ELF-1 (cell line): ENCODE results near the gene ADRA1B.
"Not testable (repeated sequence)": the region's sequence is repeated elsewhere in the genome, so short reads cannot be mapped to it uniquely, and the experiment has no call there.

ENCODE experiments used
- DNase-seq: peaks from one replicate; pipeline ENCODE4 v3.0.0-alpha.2; 2016; ENCODE audit warnings: low read depth, low spot score

The ADRA1B gene

DNA sequence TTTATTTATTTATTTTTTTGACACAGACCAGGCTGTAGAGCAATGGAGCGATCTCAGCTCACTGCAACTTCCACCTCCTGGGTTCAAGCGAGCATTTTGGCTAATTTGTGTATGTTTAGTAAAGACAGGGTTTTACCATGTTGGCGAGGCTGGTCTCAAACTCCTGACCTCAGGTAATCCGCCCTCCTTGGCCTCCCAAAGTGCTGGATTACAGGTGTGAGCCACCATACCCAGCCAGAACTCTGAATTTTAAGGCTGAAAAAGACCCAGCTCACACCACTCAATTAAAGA is 49.5 kb downstream of the ADRA1B start:
- not testable (repeated sequence) for DNase-seq

DNA sequence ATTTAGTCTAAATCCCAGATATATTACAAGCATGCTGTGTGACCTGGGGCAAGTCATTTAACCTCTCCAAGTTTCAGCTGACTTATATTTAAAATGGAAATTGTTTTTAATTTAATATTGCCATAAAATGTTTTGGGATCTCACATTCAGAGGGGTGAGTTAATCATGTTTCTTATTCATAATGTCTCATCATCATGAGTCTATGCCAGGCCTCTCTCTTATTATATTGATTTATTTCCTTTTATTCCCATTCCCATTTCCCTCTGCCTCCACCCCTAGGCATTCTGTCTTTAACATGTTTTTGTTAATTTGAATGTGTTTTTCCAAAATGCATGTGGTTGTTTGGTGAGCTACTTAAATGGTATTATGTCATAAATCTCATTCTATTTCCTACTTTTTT is 53.7 kb downstream of the ADRA1B start:
- no peak for DNase-seq

DNA sequence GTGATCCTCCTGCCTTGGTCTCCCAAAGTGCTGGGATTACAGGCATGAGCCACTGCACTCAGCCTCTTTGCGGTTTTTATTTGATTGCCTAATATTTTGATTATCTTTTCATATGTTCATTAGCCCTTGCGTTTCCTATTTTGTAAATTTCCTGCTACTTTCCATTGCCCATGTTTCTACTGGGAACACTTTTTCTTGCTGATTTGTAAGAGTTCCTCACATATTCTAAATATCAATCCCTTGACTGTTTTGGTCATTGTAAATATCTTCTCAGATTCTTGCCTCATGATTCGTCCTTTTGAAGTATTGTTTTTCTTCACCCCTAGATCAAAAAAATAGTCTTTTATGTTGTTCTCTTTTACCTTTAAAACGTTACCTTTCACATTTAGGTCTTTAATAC is 54.8 kb downstream of the ADRA1B start:
- DNase-seq, result no peak

DNA sequence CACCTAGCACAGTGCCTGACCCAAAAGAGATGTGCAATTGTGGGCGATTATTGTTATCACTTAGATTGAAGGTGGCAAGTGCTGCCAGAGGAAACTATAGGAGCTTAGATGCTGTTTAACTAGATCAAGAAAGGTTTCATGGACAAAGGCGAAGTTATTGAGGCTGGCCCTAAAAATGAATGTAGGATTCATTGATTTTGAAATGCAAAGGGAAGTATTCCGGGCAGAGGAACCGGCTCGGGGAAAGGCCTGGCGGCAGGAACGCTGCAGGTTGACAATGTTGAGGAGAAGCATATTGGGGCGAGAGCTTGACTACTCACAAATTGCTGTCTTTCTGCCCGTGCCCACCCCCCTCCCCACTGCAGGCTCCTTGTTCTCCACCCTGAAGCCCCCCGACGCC is 55.2 kb downstream of the ADRA1B start:
- no peak for DNase-seq

DNA sequence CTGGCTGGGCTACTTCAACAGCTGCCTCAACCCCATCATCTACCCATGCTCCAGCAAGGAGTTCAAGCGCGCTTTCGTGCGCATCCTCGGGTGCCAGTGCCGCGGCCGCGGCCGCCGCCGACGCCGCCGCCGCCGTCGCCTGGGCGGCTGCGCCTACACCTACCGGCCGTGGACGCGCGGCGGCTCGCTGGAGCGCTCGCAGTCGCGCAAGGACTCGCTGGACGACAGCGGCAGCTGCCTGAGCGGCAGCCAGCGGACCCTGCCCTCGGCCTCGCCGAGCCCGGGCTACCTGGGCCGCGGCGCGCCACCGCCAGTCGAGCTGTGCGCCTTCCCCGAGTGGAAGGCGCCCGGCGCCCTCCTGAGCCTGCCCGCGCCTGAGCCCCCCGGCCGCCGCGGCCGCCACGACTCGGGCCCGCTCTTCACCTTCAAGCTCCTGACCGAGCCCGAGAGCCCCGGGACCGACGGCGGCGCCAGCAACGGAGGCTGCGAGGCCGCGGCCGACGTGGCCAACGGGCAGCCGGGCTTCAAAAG is 55.7 kb downstream of the ADRA1B start:
- no peak for DNase-seq

DNA sequence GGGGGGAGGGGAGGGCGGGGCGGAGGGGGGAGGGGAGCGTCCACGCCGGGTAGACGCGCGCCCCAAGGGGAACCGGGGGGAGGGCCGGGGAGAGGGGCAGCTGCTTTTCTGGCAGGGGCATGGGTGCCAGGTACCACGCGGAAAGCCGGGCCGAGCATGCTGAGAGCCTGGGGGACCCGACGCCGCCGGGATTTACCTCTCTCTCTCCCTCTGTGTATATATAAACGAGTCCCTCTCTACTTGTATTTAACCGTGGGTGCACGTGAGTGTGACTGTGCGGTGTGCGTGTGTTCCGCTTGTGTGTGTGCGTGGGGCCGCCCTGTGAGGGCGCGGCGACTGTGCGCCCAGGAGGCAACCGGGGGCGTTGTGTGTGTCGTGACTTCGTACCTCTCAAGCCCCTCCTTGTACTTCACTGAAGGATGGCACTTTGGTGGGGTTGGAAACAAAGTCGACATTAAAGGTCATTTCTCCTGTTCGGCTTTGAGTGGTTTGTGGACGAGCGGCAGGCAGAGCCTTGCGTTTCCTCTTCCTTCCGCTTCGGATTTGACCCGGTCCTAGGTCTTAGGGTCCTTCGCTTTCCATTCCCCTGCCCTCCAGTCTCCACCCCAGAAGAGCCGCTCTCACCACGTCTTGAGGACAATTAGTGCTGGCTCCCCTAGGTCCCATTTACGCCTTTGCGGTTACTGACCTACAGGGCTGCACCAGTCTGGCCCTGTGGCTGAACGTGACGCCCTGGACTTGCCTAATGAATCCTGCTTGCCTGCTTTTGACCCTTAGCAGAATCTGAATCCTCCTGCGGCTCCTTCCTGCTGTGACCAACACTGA is 56.5 kb downstream of the ADRA1B start:
- DNase-seq, result no peak

DNA sequence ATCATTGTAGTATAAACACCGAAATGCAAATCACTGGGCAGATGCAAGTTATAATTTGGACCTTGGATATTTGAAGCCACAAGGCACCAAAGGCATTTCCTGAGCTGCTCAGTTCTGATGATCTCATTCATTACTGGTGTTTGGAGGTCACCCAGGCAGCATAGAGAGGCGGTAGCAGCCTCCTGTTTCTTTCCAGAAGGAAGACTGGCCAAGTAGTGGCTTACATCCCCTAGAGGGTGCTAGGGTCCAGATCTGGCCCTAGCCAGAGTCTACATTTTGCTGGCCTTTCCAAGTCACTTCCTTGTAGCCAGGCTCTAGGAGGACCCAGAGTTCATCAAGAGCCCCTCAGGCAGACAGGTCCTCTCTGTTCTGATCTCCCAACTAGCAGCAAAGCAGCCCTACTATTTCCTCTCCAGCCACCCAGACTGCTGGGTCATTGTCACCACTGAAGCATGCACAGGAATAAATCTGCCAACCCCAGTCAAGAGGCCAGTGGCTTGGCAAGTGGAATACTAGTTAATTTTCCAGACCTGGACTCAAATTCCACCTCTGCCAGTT is 59.3 kb downstream of the ADRA1B start:
- DNase-seq, result peak; percentile 34

DNA sequence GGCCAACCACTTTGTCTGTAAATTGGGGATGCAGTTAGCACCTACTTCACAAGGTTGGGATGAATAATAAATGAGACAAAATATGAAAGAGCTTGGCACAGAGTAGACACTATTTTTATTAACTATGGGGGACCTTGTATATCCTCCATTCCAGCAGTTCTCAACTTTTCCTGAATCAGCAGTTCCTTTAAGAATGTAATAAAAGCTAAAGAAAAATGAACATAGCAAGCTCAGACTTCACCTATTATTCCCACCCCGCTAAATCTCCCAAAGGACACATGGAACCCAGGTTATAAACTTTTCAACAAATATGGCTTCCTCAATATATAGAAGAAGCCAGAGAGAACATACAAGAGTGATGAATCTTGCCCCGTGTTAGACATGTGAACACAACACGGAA is 60.6 kb downstream of the ADRA1B start:
- DNase-seq, result no peak

DNA sequence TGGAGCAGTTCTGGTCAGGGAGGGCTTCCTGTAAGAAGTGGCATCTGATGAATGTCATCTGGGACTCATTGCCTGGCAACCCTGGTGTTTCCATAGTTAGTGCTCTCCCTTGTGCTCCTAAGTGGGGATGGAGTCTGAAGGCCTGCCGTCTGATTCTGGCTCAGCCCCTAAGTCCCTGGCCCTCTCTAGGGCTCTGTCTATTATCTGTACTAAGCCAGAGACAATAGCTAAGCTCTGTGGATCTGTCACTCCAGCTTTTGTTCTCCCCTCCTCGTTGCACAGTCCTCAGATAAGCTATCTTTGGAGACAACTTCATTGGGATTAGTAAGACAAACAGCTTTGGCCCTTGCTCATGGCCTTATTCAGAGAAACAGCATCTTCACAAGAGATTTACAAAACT is 62.1 kb downstream of the ADRA1B start:
- no peak for DNase-seq

DNA sequence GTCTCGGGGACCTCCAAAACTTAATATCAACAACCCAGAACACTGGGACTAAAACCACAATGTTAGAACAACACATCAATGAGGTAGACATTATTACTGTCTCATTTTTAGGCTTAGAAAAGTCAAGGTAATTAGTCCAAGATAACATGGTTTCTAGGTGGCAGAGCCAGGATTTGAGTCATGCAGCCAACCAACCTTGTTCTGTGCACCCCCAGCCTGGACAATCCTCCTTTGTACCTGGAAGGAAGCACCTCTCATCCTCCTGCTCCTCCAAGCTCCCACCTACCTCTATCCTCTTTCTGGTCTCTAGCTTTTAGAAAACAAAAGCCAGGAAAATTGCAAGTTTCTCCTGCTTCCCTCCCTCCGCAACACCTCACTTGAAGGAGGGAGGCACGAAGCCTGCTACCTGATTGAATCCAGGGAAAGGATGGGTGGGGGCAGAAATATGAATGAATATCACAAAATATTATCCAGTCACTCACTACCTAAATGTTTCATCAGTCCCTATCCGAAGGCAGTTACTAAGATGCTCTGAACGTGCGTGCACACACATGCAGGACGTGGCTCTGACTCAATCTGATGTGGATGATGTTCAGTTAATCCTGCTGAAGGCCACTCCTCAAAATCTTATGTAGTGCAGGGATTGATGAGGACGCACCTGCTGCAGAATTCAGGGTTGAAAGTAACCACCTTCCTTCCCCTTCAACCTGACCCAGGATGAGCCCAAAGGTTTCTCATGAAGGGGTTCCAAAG is 66.3 kb downstream of the ADRA1B start:
- DNase-seq, result no peak

DNA sequence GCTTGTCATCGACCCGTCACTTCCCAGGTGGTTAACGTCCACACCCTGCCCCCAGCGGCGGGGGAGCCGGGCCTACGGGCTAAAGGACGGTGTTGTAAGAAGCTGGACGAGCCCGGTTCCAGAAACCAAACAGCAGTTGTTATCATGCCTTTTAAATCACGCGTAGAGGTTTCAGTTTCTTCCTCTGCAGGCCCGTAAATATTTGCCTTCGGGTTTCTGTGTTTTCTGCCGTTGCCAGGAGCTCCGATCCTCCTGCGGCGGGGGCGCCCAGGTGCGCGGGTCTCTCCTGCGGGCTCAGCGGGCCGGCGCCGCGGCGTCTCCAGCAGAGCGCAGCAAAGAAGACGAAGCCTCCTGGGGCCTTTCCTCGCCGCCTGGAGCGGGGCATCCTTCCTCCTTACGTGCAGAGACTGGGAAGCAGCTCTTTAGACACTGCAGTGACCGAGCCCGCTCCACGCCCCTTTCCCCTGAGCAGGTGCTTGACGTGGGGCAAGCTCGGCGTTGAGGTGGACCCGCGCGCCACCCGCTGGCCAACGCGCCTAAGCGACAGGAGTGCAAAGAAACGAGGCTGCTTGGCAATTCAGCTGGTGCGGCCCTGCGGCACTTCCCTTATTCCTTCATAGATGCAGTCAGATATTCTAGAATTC is 70.9 kb downstream of the ADRA1B start:
- DNase-seq, result peak; percentile 89

DNA sequence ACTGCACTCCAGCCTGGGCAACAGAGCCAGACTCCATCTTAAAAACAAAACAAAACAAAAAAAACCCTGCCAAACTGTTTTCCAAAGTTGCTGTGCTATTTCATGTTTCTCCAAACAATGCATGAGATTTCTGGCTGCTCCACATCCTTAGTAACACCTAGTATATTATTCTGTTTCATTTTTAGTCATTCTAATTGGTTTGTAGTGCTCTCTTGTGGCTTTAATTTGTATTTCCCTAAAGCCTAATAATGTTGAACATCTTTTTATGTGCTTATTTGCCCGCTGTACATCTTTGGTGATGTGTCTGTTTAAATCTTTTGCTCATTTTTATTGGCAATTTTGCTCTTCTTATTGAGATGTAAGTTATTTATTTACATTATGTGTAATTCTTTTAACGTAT is 74.2 kb downstream of the ADRA1B start:
- DNase-seq, result no peak

DNA sequence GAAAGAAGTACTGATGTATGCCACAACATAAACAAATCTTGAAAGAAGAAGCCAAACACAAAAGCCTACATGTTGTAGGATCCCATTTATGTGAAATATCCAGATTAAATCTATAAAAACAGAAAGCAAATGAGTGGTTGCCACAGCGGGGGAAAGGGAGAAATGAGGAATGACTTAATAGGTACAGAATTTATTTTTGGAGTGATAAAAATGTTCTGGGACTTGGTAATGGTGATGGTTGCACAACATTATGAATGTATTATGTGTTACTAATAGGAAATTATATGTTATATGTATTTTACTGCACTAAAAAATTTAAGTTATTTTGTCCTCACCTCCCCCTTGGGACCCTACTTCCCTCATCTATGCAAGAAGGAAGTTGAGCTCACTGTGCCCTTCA is 76.3 kb downstream of the ADRA1B start:
- no peak for DNase-seq

DNA sequence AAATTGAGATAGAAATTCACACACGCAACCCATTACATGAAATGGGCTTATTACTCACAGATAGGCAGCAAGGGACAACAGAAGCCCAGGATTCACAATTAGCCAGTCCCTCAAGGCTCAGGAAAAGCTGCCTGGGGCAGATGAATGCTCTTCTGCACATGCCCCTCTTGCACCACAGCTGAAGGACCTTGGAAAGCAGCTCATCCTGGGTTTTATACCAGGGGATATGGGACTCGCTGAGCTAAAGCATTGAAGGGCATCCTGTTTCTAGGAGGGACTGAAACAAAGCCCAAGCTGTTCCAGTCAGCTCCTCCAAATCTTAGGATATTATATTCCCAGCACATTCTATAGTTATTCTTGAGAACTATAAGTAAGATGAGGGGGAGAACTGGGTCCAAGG is 76.9 kb downstream of the ADRA1B start:
- DNase-seq, result no peak

DNA sequence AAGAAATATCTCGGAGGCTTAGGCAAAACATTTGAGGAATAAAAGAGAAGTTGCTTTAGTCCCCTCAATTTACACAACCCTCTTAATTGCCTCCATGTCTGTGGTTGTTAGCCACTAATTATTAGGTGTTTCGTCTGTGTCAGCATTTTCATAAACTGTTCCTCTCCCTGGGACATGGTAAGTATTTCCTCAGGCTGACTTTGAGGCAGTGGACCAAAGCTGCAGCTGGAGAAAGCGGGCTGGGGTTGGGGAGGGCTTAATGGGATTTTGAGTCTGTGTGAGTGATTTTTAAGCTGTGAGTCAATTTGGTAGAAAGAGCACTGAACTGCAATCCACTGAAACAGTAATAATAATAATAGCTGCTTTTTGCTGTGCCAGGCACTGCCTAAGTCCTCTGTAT is 79.6 kb downstream of the ADRA1B start:
- no peak for DNase-seq

DNA sequence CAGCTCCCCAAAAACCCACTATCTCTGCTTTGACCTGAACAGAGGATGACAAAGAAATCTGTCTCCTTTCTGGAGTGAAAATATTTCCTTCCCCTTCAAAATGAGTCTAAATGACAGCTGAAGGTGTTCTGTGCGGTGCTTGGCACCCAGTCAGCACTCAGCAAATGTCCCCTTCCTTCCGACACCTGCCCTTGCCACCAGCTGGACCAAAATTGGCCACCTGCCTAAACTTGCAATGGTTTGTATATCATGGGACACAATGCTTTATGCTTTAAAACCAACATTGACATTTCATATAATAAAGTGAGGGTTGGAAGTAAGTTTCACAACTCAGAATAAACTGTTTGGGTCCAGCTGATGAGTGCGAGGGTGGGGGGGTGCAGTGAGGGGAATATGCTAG is 85.2 kb downstream of the ADRA1B start:
- DNase-seq, result no peak

DNA sequence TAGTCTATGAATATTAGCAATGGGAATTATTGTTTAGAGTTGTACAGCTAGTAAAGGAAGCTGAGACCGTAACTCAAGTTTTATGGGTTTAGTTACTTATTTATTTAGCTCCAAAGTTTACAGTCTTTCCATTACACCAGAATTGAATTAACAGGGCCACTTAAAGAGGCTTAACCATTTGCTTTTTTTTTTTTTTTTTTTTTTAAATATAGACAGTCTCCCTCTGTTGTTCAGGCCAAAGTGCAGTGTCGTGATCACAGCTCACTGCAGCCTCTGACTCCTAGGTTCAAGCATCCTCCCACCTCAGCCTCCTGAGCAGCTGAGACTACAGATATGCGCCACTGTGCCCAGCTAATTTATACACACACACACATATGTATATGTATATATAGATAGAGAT is 91.2 kb downstream of the ADRA1B start:
- DNase-seq, result no peak

DNA sequence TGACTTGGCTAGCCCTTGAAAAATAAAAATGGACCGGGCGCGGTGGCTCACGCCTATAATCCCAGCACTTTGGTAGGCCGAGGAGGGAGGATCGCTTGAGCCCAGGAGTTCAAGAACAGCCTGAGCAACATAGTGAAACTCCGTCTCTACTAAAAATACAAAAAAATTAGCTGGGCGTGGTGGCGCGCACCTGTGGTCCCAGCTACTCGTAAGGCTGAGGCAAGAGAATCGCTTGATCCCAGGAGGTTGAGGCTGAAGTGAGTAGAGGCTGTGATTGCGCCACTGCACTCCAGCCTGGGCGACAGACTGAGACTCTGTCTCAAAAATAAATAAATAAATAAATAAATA is 92.2 kb downstream of the ADRA1B start:
- not testable (repeated sequence) for DNase-seq

DNA sequence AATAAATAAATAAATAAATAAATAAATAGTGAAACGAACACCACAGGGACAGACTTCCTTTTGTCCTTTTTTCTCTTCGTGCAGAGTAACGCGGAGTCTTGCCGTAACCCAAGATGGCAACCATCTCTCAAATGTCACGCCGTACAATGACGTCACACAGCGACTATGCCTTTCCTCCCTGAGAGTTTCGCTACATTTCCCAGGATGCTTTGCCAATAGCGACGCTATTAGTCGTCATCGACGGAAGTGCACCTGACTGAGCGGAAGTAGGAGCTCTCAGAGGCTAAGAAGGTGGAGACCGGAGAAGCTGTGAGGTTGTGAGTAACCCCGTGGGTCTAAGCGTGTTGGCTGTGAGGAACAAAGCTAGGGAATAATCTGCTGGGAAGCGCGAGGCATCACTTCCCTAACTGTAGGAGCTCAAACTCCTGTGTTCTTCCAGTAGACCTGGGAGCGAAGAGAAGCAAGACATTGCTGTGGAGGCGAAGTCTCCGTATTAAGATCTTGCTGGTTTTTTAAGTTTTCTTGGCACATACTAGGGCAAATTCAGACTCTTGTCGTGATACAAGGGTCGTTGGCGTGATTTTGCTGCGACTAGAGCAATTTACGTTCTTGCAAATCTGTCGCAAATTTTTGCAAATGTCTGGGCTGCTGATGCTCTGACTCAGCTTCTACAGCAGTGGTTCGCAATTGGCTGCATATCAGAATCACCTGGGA is 92.8 kb downstream of the ADRA1B start, which contains the start of gene TTC1:
Gene TTC1 (plus strand): TSS at position 263 of the 714 bp plus-strand sequence. CDS start 1,390 bp downstream, outside the sequence.
- peak; percentile 96 for DNase-seq

DNA sequence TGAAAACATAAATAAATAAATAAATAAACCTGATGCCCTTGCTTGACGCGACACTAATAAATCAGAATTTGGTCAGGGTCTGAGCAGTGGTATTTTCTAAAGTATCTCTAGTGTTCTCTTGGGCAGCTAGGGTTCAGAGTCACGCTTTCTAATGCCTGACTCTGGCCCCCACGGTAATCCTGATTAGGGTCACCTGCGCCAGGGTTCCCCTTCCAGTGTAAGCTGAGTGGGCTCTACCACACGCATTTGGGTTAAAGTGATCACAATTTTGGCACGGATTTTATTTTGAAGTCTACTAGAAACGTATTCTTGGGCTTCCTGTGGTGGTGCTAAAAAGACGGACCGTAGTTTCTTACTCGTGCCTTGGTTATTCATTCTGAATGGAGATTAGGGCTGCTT is 93.3 kb downstream of the ADRA1B start:
- DNase-seq, result no peak

DNA sequence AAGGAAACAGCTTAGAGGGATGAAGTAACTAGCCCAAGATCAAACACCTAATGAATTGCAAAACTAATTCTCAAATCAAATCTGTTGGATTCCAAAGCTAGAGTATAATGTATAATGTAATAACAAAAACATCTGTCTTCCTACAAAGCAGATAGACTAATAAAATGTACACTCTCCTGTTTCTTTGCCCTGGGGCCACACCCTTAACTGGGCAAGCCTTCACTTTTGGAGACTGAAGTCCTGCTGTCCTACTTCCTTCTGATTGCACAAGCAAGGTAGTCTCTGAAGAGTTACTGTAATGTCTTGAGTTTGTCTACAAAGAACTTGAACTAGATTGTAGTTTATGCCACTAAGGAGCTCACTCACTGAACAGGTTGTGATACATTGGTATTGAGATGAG is 95.2 kb downstream of the ADRA1B start:
- no peak for DNase-seq

DNA sequence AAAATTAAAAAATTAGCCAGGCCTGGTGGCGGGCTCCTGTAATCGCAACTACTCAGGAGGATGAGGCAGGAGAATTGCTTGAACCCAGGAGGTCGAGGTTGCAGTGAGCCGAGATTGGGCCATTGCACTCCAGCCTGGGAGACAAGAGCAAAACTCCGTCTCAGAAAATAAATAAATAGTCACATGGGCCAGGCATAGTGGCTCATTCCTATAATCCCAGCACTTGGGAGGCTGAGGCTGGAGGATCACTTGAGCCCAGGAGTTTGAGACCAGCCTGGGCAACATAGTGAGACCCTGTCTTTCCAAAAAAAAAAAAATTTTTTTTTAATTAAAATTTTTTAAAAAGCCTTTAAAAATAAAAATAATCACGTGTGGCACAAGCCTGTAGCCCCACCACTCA is 97.9 kb downstream of the ADRA1B start:
- DNase-seq, result not testable (repeated sequence)
